Progenitor cell of endocrine pancreas (in vitro differentiated cells): Measurements from ENCODE around the gene EMID1. TPM values are rescaled to one million over a fixed set of nuclear protein-coding genes. Genes with fewer than 3 reads are reported as not detected.

Source experiments
- DNase-seq: peaks from one replicate; pipeline ENCODE4 v3.0.0; 2021; ENCODE audit warnings: low spot score; ENCODE audit not compliant: unreplicated experiment
- H3K27ac Mint-ChIP-seq: 2 replicates; pipeline ENCODE4 v1.8.0; 2021; ENCODE audit warnings: mild to moderate bottlenecking, moderate library complexity, mixed read lengths
- H3K27me3 Mint-ChIP-seq: 2 replicates; pipeline ENCODE4 v1.8.0; 2021; ENCODE audit warnings: mixed read lengths
- H3K36me3 Mint-ChIP-seq: 2 replicates; pipeline ENCODE4 v1.8.0; 2022; ENCODE audit warnings: mixed read lengths; ENCODE audit not compliant: insufficient read depth
- H3K4me1 Mint-ChIP-seq: 2 replicates; pipeline ENCODE4 v1.8.0; 2021; ENCODE audit warnings: low read depth, mixed read lengths
- H3K4me3 Mint-ChIP-seq: 2 replicates; pipeline ENCODE4 v1.8.0; 2021; ENCODE audit warnings: low read depth, mild to moderate bottlenecking, moderate library complexity, mixed read lengths
- H3K9me3 Mint-ChIP-seq: 2 replicates; pipeline ENCODE4 v1.8.0; 2021; ENCODE audit warnings: low read depth, mixed read lengths
- total RNA-seq: library from RNA; stranded (reverse); gene quantifications from 2 replicates; pipeline ENCODE4 v1.2.1, GENCODE V29; 2021
- TF ChIP-seq, protein P1 (sequence below): fragments of 200-600 bp; sonication (generic); IDR thresholded peaks from one replicate; pipeline ENCODE4 v1.5.0; 2021; ENCODE audit warnings: antibody characterized with exemption, mild to moderate bottlenecking; ENCODE audit not compliant: unreplicated experiment

Gene EMID1
- total RNA-seq, 1 donor from 2014 or later: 18.9 TPM

DNA sequence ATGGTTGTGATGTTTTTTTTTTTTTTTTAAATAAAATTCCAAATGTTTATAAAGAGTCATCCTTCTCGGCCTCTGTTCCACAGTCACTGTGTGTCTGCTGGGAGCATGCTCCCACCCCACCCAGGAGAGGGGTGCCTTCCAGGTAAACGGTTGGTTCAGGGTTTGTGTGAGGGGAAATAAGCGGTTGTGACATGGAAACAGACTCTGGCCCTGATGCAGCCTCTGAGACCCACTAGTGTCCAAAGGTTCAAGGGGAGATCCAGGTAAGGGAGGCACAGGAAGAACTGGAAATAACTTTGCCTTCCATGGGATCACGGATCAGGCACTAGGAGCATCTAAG, 94.7 kb downstream of the EMID1 start:
- H3K36me3 Mint-ChIP-seq: peaks cover 34% of the 10 kb centered on the region

DNA sequence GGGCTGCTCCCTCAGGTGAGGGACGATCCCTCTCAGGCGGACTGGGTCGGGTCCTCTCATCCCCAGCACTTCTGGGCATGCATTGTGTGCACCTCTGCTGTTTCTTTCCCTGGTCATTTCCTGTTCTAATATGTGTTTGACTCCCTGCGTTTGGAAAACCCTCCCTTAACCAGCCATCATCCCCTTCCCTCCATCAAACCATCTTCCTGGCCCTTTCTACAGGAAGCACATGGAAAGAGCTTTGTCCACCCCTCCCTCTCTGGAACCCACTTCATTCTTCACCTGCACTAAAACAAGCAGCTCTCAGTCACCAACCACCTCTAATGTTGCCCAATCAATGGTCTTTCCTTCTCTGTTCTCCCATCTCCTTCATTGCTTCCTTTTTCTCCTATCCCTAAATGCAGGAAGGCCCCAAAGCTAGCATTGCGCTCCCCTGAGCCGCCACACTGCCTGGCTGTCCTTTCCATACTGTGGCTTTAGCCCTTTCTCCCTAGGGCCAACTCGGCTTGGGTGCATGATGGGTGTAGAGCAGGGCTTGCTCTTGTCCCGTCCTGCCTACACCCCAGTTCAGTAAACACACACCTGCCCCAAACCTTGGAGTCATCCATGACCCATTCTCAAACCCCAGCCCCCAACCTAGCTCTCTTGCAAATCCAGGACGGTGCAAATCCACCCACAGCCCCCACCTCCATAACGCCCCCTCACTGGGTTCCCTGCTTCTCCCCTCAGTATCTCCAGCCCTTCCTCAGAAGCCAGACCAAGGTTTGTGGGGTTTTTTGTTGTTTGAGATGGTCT, 95.3 kb downstream of the EMID1 start:
- Mint-ChIP-seq H3K4me3 (no peak overlapping the region), H3K27me3 (no peaks in the 10 kb centered on the region), H3K27ac (peak overlapping the region; percentile 76), H3K36me3 (peaks cover 31% of the 10 kb centered on the region), H3K9me3 (no peaks in the 10 kb centered on the region), H3K4me1 (peaks cover 1% of the 10 kb centered on the region)
- no peak for DNase-seq
- TF ChIP-seq, protein P1, sequence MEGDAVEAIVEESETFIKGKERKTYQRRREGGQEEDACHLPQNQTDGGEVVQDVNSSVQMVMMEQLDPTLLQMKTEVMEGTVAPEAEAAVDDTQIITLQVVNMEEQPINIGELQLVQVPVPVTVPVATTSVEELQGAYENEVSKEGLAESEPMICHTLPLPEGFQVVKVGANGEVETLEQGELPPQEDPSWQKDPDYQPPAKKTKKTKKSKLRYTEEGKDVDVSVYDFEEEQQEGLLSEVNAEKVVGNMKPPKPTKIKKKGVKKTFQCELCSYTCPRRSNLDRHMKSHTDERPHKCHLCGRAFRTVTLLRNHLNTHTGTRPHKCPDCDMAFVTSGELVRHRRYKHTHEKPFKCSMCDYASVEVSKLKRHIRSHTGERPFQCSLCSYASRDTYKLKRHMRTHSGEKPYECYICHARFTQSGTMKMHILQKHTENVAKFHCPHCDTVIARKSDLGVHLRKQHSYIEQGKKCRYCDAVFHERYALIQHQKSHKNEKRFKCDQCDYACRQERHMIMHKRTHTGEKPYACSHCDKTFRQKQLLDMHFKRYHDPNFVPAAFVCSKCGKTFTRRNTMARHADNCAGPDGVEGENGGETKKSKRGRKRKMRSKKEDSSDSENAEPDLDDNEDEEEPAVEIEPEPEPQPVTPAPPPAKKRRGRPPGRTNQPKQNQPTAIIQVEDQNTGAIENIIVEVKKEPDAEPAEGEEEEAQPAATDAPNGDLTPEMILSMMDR: no peak

More for the DNA sequence above, 94.7 kb downstream of the EMID1 start:
- Mint-ChIP-seq H3K4me1 (no peaks in the 10 kb centered on the region), H3K27ac (peak overlapping the region; percentile 76), H3K4me3 (no peak overlapping the region), H3K9me3 (no peaks in the 10 kb centered on the region), H3K27me3 (no peaks in the 10 kb centered on the region)
- DNase-seq: no peak
- TF ChIP-seq, protein P1: no peak

GRCh38 chr22:29301716-29302401, 96.2 kb downstream of the EMID1 start:
- no peaks in the 10 kb centered on the region for H3K9me3 Mint-ChIP-seq
- DNase-seq: no peak
- no peak overlapping the region for H3K4me3 Mint-ChIP-seq
- no peaks in the 10 kb centered on the region for H3K27me3 Mint-ChIP-seq
- peaks cover 27% of the 10 kb centered on the region for H3K36me3 Mint-ChIP-seq
- peak overlapping the region; percentile 83 for H3K27ac Mint-ChIP-seq
- TF ChIP-seq, protein P1: no peak
- H3K4me1 Mint-ChIP-seq: peaks cover 1% of the 10 kb centered on the region

- no peak for DNase-seq
- TF ChIP-seq, protein P1: no peak
- no peaks in the 10 kb centered on the region for H3K9me3 Mint-ChIP-seq
- no peak overlapping the region for H3K4me3 Mint-ChIP-seq
- H3K27ac Mint-ChIP-seq: peak overlapping the region; percentile 83
- no peaks in the 10 kb centered on the region for H3K27me3 Mint-ChIP-seq
- peaks cover 1% of the 10 kb centered on the region for H3K4me1 Mint-ChIP-seq
- H3K36me3 Mint-ChIP-seq: peaks cover 22% of the 10 kb centered on the region
Observed at GRCh38 chr22:29302402-29302680, 96.6 kb downstream of the EMID1 start.

GRCh38 chr22:29302681-29303465, 97.2 kb downstream of the EMID1 start:
- Mint-ChIP-seq H3K9me3 (no peaks in the 10 kb centered on the region), H3K27ac (no peak overlapping the region), H3K36me3 (peaks cover 17% of the 10 kb centered on the region), H3K4me1 (peaks cover 1% of the 10 kb centered on the region), H3K27me3 (no peaks in the 10 kb centered on the region), H3K4me3 (no peak overlapping the region)
- no peak for DNase-seq
- TF ChIP-seq, protein P1: no peak
